Mammary epithelial cell (primary cell): ENCODE data around the gene CHST3.

ENCODE experiments used
- CTCF ChIP-seq, 2 donors: IDR thresholded peaks in 1 of 2; conservative IDR thresholded peaks in 1 of 2; 2 replicates each; pipeline ENCODE4 v1.5.1; 2011 to 2012; ENCODE audit warnings: inconsistent platforms in 2 of 2, low read length in 2 of 2, mild to moderate bottlenecking in 2 of 2, control low read depth in 1 of 2, low read depth in 1 of 2; ENCODE audit not compliant: insufficient read depth in 1 of 2; ENCODE audit errors: extremely low read depth in 1 of 2
- EZH2 ChIP-seq: IDR thresholded peaks from 2 replicates; pipeline ENCODE4 v1.6.1; 2012; ENCODE audit warnings: low read length, inconsistent platforms, borderline replicate concordance

GRCh38 chr10:71941318-71941717 is 22.9 kb upstream of the CHST3 start:
- TF ChIP-seq CTCF (conservative IDR thresholded peaks at IDR 0.05 in 1 of 2, IDR thresholded peaks at IDR 0.05 in 1 of 2; ENCODE audit: extremely low read depth in 1 of 2, insufficient read depth in 1 of 2, low read depth in 1 of 2, low read length in 2 of 2), result no peak
- no peak for TF ChIP-seq EZH2
